Amniotic stem cell (primary cell): ENCODE results near the gene RILP.

Experiments used
- DNase-seq: peaks from one replicate; lab custom pipeline; 2025; lab: John Stamatoyannopoulos, UW

Gene RILP

DNA sequence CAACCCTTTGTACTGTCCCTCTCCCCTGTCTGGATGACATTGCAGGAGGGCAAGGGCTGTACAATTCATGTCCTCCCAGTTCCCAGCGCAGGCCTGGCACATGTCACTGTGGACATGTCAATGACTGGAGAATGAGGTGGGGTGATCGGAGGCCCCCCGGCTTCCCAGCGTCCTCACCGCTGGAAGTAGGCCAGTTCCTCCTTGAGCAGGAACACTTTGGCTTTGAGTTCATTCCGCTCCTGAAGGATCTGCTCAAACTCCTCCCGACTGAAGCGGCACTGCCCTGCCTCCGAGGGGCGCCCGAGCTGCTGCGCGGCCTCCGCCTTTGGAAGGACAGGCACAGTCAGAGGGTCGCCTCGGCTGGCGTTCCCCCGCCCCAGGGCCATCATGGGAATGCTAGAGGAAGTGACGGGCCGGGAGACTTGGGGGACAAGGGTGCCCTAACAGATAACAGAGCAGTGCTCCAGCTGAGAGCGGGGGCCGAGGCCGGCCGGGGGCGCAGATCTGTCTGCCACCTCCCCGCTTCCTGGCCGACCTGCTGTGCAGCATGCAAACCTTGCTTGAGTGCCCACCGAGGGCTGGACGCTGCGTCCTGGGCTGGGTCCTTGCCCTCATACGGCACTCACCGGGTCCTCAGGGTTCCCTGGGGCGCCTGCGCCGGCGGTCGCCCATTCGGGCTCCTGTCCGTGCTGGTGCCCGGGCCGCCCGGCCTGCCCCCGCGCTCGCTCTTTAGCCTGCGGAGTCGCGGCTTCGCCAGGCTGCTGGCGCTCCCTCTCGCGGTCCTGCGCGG is 1.3 kb downstream of the RILP start:
- no peak for DNase-seq

- DNase-seq: no peak
Observed at GRCh38 chr17:1647802-1648171, 1.9 kb downstream of the RILP start.

DNA sequence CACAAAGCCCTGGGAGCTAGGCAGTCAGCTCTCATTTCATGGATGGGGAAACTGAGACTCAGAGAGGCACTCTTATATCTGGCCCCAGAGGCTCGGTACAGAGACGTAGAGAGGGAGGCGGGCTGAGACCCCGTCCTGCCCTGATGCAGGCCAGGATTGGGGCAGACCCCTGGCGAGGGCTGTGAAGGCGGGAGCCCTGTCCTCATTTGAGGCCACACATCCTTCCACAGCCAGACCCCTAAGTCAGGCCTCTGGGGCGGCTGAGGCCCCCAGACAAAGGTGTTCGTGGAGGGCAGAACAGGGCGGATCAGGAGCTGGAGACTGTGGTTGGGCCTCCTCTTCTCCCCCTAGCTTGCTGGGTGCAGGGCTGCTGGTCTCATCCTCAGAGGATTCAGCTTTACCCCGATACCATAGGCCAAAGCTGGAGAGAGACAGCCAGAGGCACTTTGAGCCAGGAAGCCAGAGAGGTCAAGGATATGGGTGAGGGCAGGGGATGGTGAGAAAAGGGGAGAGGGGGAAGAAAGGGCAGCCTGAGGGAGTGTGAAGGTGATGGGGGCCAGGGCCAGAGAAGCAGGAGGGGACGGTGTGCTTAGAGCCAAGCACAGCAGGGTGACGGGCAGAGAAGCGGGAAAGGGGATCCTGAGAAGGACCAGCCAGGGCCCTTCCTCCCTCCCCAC is 3.3 kb downstream of the RILP start:
- DNase-seq: no peak

DNA sequence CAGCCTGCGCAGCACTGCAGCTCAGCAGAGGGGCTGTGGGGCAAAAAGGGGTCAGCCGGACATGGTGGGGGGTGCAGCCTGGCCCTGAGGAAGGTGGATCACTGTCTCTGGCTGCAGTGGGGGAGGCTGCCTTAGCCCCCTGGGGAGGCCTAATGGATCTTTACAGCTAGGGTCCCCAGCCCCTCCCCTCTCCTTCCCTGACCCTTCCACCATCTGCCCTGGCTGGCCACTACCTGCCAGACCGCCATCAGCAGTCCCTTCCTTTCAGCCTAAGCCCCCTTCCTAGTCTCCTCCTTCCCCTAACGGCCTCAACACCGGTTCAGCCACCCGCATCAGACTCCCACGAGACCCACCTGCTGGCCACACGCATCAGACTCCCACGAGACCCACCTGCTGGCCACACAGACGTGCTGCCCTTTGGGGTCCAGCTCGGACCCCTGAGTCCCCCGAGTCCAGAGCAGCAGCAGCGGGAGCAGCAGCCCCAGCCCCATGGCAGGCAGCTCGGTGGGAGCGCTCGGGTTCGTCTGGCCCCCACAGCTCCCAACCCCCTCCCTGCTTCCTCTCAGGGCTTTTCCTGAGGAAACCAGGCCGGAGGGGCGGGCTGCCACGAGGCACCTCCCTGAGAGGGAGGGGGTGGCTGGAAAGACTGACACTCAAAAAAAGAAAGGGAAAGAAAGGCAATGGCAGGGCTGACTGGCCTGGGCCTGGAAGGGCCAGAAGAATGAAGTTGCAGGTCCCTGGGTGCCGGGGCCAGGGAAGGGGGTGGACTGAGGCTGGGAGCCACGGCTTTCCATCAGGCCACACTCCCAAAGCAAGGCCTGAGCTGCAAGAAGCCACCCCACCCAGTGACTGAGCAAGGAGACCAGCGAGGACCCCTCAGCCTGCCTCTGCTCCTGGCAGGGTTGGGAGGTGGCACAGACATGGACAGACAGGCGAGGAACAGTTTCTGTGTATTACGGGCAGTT is 4.2 kb downstream of the RILP start, which contains the start of gene SCARF1:
SCARF1 (minus strand) TSS at position 526 of the 965 bp plus-strand sequence; CDS start at position 491, 35 bp downstream.
- no peak for DNase-seq

DNA sequence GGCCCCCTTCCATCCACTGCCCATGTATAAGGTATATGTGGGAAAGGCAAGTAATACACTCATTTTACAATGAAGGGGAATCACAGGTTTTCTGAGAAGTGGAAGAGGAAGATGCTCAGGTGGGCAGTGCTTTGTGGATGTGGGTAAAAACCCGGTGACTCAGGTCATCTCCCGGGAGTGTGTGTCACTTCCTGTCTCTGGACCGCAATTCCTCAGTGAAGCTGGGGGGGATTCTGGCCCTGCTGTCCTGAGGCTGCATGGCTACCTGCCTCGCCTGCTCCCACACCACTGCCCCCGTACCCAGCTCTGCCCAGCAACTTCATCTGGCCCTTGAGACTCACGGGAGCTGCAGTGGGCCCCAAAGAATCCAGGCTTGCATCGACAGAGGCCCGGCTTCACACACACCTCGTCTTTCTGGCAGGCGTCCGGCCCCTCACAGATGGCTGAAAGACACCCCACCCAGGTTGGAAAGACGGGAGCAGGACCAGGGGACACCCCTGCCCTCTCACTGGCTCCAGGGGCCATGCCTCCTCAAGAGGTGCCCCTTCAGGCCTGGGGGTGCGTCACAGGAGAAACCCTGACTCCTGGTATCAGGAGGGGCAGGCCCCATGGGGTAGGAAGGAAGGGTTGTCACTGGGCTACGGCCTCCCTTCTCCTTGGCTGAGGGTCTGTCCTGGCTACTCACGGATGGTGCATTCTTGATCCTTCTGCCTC is 5.0 kb downstream of the RILP start:
- no peak for DNase-seq

DNA sequence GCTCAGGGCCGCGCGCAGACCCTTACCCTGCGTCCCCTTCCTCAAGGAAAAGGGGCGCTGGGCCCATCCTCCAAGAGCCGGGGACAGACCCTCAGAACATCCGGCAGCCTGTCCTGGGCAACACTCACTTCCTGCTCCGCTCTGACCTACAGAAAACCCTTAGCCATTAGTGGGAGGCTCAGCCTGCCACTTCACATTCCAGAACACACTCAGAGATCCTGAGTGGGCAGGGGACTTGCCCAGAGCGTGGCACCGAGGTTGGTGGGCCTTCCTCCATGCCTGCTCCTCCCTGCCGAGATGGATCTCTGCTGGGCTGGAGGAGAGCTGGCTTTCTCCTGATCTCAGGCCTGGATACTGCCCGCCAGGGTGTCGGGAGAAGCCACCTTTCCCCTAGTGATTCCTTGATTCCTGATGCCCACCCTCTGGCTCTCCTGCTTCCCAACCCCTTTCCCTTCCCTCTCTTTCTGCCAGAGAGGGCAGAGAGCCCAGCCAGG is 5.6 kb downstream of the RILP start:
- no peak for DNase-seq

DNA sequence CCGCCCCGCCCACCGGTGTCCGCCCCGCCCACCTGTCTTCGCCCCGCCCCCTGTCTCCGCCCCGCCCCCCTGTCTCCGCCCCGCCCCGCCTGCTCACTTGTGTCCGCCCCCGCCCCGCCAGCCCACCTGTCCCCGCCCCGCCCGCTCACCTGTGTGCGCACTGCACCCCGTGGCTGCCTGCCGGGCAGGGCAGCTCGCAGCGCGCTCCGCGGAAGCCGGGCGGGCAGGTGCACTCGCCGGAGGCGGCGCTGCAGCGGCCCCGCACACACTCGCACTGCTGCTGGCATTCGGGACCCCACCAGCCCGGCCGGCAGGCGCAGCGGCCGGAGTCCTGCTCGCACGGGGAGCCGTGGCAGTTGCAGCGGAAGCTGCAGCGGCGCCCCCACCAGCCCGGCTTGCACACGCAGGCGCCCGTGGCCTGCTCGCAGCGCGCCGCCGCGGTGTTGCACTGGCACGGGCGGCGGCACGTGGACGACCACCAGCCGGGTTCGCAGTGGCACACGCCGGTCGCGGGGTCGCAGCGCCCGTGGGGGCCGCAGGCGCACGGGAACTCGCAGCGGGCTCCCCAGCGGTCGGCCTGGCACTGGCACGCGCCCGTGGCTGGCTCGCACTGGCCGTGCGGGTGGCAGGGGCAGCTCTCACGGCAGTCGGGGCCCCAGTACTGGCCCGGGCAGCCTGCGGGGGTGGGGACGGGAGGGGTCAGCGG is 6.2 kb downstream of the RILP start:
- DNase-seq: no peak

DNA sequence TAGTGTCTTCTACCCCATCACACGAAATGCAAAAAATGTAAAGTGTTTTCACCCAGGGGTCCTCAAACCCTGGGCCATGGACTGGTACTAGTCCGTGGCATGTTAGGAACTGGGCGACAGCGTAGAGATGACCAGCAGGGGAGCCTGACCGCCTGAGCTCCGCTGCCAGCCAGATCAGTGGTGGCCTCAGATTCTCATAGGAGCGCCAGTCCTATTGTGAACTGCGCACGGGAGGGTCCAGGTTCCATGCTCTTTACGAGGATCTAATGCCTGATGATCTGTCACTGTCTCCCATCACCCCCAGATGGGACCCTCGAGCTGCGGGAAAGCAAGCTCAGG is 8.6 kb downstream of the RILP start:
- no peak for DNase-seq

GRCh38 chr17:1640329-1641064 is 9.2 kb downstream of the RILP start:
- no peak for DNase-seq

- DNase-seq: no peak
Observed at GRCh38 chr17:1639549-1640180, 10.0 kb downstream of the RILP start.

DNA sequence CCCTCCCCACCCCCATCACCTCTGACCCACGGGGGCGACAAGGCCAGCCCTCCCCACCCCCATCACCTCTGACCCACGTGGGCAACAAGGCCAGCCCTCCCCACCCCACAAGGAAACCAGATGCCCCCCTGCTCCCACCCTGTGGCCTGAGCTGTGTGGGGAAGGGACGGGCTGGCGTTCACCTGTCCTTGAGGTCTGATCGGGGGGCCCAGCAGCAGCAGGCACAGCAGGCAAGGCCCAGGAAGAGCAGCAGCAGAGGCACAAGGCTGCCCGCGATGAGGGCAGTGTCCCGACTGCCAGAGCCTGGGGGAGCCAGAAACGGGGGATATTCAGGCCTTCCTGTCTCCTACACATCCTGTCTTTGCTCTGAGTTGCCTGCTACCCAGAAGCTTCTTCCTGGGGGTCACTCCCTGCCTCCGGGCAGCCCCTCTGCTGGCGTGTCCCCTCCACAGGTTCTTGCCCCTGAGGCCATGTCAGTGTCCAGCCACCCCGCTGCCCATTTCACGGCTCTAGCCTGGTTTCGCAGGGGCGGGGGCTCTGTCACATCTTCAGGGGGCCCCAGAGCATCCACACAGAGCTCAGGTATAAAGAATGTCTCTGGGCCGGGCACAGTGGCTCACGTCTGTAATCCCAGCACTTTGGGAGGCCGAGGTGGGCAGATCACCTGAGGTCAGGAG is 10.9 kb downstream of the RILP start:
- DNase-seq: no peak

DNA sequence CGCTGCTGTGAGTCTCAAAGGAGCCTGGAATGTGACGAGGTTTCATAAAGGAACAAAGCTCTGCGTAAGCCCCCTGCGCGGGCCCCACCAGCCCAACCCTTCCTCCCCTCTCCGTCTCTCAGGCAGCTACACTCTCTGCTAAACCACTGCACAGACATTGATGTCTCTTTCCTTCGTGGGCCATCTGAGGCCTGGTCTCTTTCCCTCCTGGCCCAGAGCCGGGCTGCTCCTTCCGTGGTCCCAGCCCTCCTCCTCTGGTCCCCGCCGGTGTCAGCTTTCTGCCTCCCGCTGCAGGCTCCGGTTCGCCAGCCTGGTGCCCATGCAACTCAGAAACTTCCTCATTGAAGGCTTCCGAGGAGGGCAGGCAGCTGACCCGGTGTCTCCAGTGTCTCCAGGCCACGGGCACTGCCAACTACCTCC is 11.5 kb downstream of the RILP start:
- DNase-seq: no peak

DNA sequence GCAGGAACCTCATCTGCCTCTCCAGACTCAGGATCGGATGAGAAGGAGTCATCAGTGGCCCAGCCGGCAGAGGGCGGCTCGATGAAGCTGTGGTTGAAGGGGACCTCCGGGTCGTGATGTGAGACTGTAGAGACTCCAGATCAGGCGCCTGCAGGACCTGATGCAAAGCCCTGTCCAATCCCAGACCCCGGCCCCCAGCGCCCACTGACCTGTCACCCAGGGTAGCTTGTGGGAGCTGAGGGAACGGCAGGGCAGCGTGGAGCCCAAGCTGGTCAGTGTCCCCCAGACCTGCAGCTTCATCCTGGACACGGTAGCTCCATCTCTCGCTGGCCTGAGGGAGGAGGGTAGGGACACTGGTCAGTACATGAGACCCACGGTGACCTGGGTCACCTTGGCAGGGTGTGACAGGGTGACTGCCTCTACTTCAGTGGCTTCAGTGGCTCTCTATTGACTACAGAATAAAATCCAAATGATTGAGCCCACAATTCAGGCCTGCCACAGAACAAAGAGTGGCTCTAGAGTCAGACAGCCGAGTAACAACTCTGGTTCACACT is 12.9 kb downstream of the RILP start:
- DNase-seq: no peak

DNA sequence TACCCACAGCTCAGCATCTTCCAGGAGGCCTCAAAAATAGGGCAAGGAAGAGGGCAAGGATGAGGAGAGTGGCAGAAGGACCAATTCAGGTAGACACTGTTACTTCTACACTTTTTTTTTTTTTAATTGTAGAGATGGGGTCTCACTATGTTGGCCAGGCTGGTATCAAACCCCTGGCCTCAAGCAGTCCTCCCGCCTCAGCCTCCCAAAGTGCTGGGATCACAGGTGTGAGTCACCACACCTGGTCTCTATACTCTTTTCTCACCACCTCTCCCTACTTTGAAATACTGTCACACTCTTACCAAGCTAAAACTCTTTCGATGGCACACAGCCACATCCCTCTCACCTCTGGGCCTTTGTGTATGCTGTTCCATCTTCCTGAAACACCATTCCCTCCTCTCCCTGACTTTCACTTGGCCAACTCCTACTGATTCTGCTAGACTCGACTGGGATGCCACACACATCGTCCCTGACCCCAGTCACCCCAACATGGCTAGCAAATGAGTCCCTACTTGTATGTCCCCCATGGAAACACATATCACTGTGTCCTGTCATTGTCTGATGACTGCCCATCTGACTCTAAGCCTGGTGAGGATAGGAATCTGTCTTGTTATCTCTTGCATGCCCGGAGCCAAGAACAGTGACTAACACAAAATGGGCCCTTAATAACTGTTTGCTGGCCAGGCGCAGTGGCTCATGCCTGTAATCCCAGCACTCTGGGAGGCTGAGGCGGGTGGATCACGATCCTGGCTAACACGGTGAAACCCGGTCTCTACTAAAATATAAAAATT is 13.8 kb downstream of the RILP start:
- no peak for DNase-seq

DNA sequence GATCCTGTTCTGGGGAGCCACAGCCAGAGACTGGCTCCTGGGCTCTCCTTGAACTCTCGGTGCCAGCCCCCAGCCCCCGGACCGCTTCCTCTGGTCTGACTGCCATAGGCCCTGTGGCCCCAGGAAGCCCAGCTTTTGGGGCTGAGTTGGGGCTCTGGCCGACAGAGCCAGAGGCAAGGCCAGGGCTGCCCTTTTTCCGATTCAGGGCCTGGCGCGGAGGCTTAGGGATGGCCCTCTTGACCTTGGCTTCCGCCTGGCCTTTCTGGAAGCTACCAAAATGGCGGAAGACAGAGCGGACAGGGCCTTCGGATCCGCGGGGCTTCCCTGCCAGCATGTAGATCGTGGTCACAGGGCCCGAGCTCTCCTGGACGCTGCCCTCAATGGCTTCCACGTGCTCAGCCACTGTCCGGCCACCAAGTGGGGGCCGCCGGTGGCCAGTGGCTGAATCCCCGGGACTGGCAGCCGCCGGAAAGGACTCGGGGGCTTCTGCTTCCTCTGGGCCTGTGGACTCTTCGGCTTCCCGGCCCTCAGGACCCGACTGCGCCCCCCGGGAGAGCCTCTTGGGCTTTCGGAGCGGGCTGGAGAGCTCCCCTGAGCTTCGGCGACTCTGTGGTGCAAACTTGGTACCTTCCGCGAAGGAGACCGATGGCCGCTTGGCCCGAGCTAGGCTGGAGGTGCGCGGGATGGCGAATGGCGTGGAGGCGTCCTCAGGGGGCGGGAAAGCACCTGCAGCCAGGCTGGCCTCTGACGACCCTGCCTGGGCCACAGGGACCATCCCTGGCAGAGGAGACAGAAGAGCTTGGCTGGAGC is 14.6 kb downstream of the RILP start:
- no peak for DNase-seq

DNA sequence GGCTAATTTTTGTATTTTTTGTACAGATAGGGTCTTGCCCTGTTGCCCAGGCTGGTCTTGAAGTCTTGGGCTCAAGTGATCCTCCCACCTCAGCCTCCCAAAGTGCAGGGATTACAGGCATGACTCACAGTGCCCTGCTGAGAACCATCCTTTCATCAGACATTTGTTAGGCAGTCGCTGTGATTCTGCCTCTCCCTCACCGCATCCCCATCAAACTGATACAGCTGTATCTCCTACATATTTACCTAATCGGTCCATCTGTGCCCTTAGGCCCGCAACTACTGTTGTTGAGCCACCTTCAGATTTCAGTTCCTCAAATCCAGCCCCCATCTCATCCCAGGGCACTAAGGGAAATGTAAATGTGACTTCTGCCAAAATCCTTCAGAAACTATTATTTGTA is 19.0 kb downstream of the RILP start:
- no peak for DNase-seq
